ENCODE measurements around the gene SIGLEC12. TPM values are rescaled to one million over a fixed set of nuclear protein-coding genes. Genes with fewer than 3 reads are reported as not detected.
A peak's percentile ranks its signal among the peaks of the same experiment; 100 is the strongest.

The SIGLEC12 gene
- total and polyA plus RNA-seq, 9 of the 15 experiments (the other 6 are each of a cell fraction or from before 2014, with no cell fraction given), result 0.08 to 1.3 (median 0.54) TPM

GRCh38 chr19:51508059-51508733 is 6.6 kb upstream of the SIGLEC12 start (continued):
- TF ChIP-seq THAP7 (CRISPR knock-in tag; IDR thresholded peaks at IDR 0.05) (no peak), NR1H2 (CRISPR knock-in tag; IDR thresholded peaks at IDR 0.05) (no peak), ZNF395 (CRISPR knock-in tag; IDR thresholded peaks at IDR 0.05) (peak; percentile 90), SP1 (CRISPR knock-in tag; IDR thresholded peaks at IDR 0.05) (peak; percentile 55; the same call in 1 of the 2 replicates), ZNF436 (CRISPR knock-in tag; IDR thresholded peaks at IDR 0.05) (no peak), THRB (CRISPR knock-in tag; conservative IDR thresholded peaks at IDR 0.05) (no peak), CLOCK (CRISPR knock-in tag; IDR thresholded peaks at IDR 0.05; ENCODE audit: borderline replicate concordance) (no peak), ZNF3 (CRISPR knock-in tag; IDR thresholded peaks at IDR 0.05) (no peak), MAZ (CRISPR knock-in tag; conservative IDR thresholded peaks at IDR 0.05 in 1 of 2, IDR thresholded peaks at IDR 0.05 in 1 of 2) (peak; percentile 70 to 86), RUNX1 (IDR thresholded peaks at IDR 0.05; ENCODE audit: low read depth) (peak; percentile 90), RBM25 (IDR thresholded peaks at IDR 0.05; ENCODE audit: low read depth, low read length, severe bottlenecking) (no peak), ZNF75A (CRISPR knock-in tag; IDR thresholded peaks at IDR 0.05) (no peak), THRA (IDR thresholded peaks at IDR 0.05) (no peak), E2F1 (CRISPR knock-in tag; IDR thresholded peaks at IDR 0.05) (no peak), STAG1 (CRISPR knock-in tag; IDR thresholded peaks at IDR 0.05; ENCODE audit: borderline replicate concordance) (no peak), FIP1L1 (IDR thresholded peaks at IDR 0.05; ENCODE audit: low read depth, low read length, poor library complexity, severe bottlenecking) (no peak), YY1 (IDR thresholded peaks at IDR 0.05; ENCODE audit: borderline replicate concordance in 1 of 3, control insufficient read depth in 1 of 3, extremely low read depth in 1 of 3, insufficient read depth in 3 of 3, insufficient read length in 1 of 3, insufficient replicate concordance in 2 of 3, low read depth in 1 of 3, low read length in 2 of 3) (no peak)

All from K562 (cell line).